ENCODE measurements around the gene GARNL3.

Gene GARNL3

GRCh38 chr9:127382541-127382940 lies 118.0 kb downstream of the GARNL3 start:
- Histone ChIP-seq H3K4me1 (ENCODE audit: insufficient read depth, low read length, severe bottlenecking) (no peaks in the 10 kb centered on the region), H3K9me3 (ENCODE audit: low read length) (no peaks in the 10 kb centered on the region), H3F3A (ENCODE audit: insufficient read depth, low read length) (no peaks in the 10 kb centered on the region), H3K9ac (ENCODE audit: low read length) (no peak overlapping the region), H3K9me2 (ENCODE audit: low read depth, low read length) (no peaks in the 10 kb centered on the region), H3K27ac (ENCODE audit: low read depth, low read length, poor library complexity, severe bottlenecking) (no peak overlapping the region), H4K20me1 (ENCODE audit: insufficient read depth, low read length) (no peaks in the 10 kb centered on the region), H2AFZ (ENCODE audit: low read length) (no peak overlapping the region), H3K79me2 (ENCODE audit: insufficient read depth, low read length) (no peaks in the 10 kb centered on the region), H3K4me2 (ENCODE audit: low read length) (no peak overlapping the region), H3K36me3 (ENCODE audit: insufficient read depth, low read length) (no peaks in the 10 kb centered on the region), H3K4me3 (ENCODE audit: low read depth, low read length, poor library complexity, severe bottlenecking) (no peak overlapping the region), H3K27me3 (ENCODE audit: insufficient read depth, low read length) (no peaks in the 10 kb centered on the region)
- TF ChIP-seq EZH2 (IDR thresholded peaks at IDR 0.05; ENCODE audit: borderline replicate concordance, low read length) (no peak), CTCF (IDR thresholded peaks at IDR 0.05; ENCODE audit: low read length) (no peak)

- TF ChIP-seq EZH2 (IDR thresholded peaks at IDR 0.05; ENCODE audit: borderline replicate concordance, low read length) (no peak), CTCF (IDR thresholded peaks at IDR 0.05; ENCODE audit: low read length) (no peak)
- no peaks in the 10 kb centered on the region for H3F3A ChIP-seq (ENCODE audit: insufficient read depth, low read length)
- no peak overlapping the region for H3K27ac ChIP-seq (ENCODE audit: low read depth, low read length, poor library complexity, severe bottlenecking)
- H2AFZ ChIP-seq (ENCODE audit: low read length) = no peak overlapping the region
- H3K9ac ChIP-seq (ENCODE audit: low read length) = no peak overlapping the region
- H3K9me2 ChIP-seq (ENCODE audit: low read depth, low read length) = no peaks in the 10 kb centered on the region
- H3K36me3 ChIP-seq (ENCODE audit: insufficient read depth, low read length) = no peaks in the 10 kb centered on the region
- no peak overlapping the region for H3K4me3 ChIP-seq (ENCODE audit: low read depth, low read length, poor library complexity, severe bottlenecking)
- no peak overlapping the region for H3K4me2 ChIP-seq (ENCODE audit: low read length)
- H4K20me1 ChIP-seq (ENCODE audit: insufficient read depth, low read length) = no peaks in the 10 kb centered on the region
- H3K79me2 ChIP-seq (ENCODE audit: insufficient read depth, low read length) = no peaks in the 10 kb centered on the region
- H3K27me3 ChIP-seq (ENCODE audit: insufficient read depth, low read length) = no peaks in the 10 kb centered on the region
- peaks cover 4% of the 10 kb centered on the region for H3K4me1 ChIP-seq (ENCODE audit: insufficient read depth, low read length, severe bottlenecking)
- no peaks in the 10 kb centered on the region for H3K9me3 ChIP-seq (ENCODE audit: low read length)
Measured at GRCh38 chr9:127384016-127384730, 119.6 kb downstream of the GARNL3 start.

- H2AFZ ChIP-seq (ENCODE audit: low read length) = no peak overlapping the region
Measured at GRCh38 chr9:127384901-127385300, 120.3 kb downstream of the GARNL3 start.

More at GRCh38 chr9:127384901-127385300, 120.3 kb downstream of the GARNL3 start:
- Histone ChIP-seq H3K9me2 (ENCODE audit: low read depth, low read length) (no peaks in the 10 kb centered on the region), H3K27me3 (ENCODE audit: insufficient read depth, low read length) (no peaks in the 10 kb centered on the region), H3F3A (ENCODE audit: insufficient read depth, low read length) (no peaks in the 10 kb centered on the region), H3K9me3 (ENCODE audit: low read length) (no peaks in the 10 kb centered on the region), H3K79me2 (ENCODE audit: insufficient read depth, low read length) (no peaks in the 10 kb centered on the region), H3K4me1 (ENCODE audit: insufficient read depth, low read length, severe bottlenecking) (peaks cover 4% of the 10 kb centered on the region), H3K27ac (ENCODE audit: low read depth, low read length, poor library complexity, severe bottlenecking) (no peak overlapping the region), H3K36me3 (ENCODE audit: insufficient read depth, low read length) (no peaks in the 10 kb centered on the region), H3K4me2 (ENCODE audit: low read length) (no peak overlapping the region), H4K20me1 (ENCODE audit: insufficient read depth, low read length) (no peaks in the 10 kb centered on the region), H3K9ac (ENCODE audit: low read length) (no peak overlapping the region), H3K4me3 (ENCODE audit: low read depth, low read length, poor library complexity, severe bottlenecking) (no peak overlapping the region)
- TF ChIP-seq EZH2 (IDR thresholded peaks at IDR 0.05; ENCODE audit: borderline replicate concordance, low read length) = no peak
- no peak for TF ChIP-seq CTCF (IDR thresholded peaks at IDR 0.05; ENCODE audit: low read length)

All from OCI-LY1 (cell line).